GF-D8 (cell line): ENCODE results near the gene POMT1.

Experiments used
- DNase-seq: peaks from one replicate; lab custom pipeline; 2025; lab: John Stamatoyannopoulos, UW

POMT1 gene

DNA sequence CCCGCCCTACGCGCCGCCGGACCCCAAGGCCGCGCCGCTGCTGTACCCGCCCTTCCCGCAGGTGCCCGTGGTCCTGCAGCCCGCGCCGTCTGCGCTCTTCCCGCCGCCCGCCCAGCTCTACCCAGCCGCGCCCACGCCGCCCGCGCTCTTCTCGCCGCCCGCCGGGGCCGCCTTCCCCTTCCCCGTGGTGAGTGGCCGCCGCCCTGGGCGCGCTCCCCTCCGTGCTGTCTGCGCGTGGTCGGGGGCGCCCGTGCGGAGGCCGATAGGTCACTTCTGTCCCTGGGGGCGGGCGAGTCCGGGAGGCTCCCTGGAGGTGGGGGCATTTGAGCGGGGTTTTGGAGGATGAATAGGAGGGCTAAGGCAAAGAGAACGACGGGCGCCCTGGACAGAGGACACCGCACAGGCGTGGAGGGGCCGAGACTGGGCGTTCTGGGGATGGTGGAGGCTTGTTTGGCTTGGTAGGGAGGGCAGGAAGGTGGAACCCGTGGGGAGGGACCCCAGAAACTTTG is 52.2 kb downstream of the POMT1 start:
- no peak for DNase-seq

DNA sequence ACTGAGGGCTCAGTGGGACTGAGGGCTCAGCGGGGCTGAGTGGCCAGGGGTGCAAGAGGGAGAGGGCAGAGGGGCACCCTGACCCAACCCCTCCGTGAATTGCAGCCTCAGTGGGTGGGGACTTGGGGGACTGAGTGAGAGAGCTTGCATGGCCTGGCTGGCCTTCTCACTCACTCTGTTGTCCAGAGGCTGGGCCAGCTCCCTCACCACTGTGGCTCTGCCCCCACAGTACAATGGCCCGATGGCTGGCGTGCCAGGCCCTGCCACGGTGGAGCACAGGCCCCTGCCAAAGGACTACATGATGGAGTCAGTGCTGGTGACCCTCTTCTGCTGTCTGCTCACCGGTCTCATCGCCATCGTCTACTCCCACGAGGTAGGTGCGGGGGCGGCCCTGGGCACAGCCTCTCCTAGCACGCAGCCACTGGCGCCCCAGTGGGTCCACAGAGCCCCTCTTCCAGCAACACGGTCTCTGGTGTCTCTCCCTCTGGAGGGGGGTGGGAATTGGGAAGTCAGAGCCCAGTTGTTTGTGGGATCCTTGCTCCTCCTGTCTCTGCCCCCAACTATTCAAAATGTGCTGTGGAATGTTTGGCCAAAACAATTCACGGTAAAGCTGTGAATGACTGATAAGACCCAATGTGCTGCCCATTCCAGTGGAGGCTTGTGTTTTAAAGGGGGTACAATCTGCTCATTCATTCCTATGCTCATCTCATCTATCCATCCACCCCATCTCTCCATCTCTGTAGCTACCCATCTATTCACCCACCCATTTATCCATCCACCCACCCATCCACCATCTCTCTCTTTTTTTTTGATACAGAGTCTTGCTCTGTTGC is 53.3 kb downstream of the POMT1 start:
- DNase-seq: no peak

DNA sequence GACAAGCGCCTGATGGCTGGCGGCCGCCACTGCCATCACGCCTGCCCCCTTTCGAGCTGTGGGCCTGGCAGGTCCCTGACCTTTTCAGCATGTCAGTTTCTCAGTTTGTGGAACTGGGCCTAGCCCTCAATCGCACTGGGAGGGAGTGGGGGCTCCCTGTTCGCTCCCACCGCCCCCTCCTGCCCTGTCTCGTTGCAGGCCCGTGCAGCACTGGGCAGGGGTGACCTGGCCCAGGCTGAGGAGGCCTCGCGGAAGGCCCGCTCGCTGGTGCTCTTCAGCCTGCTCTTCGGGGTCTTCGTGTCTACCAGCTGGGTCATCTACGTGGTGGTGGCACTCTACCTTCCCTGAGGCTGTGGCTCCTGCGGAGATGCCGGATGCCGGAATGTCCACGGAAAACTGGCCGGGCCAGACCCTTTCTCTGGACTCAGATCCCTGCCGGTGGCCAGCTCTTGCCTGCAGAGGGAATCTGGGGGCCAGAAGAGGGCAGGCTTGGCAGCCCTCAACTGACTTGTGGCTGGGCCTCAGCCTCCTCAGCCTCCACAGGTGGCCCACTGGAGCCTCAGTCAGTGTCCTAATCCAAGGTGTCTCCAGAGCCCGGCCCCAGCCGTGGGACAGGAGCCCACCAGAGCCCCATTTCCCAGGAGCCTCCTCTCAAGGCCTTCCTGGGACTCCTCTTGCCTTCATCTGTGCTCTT is 55.3 kb downstream of the POMT1 start:
- DNase-seq: no peak

DNA sequence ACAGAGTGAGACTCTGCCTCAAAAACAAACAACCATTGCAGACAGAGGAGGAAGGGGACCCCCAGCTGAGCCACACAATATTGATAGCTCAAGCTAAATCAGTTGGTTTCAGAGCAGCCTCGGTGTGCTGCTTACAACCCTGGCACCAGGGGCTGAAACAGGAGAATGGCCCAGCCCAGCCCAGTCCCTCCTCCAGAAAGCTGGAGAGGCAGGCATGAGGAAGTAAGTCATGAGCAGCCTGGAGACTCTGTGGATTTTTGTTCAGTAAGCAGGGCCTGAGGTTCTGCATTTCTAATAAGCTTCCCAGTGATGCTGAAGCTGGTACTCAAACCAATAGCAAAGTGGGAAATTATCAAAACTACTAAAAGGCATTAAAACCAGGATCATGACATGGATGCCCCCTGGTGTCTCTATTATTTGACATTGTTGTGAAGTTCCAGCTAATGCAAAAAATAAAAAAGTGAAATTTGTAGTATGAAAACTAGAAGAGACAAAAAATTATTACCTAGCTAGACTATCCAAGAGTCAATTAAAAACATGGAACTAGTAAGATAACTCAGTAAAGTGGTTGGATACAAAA is 56.8 kb downstream of the POMT1 start:
- DNase-seq: no peak

DNA sequence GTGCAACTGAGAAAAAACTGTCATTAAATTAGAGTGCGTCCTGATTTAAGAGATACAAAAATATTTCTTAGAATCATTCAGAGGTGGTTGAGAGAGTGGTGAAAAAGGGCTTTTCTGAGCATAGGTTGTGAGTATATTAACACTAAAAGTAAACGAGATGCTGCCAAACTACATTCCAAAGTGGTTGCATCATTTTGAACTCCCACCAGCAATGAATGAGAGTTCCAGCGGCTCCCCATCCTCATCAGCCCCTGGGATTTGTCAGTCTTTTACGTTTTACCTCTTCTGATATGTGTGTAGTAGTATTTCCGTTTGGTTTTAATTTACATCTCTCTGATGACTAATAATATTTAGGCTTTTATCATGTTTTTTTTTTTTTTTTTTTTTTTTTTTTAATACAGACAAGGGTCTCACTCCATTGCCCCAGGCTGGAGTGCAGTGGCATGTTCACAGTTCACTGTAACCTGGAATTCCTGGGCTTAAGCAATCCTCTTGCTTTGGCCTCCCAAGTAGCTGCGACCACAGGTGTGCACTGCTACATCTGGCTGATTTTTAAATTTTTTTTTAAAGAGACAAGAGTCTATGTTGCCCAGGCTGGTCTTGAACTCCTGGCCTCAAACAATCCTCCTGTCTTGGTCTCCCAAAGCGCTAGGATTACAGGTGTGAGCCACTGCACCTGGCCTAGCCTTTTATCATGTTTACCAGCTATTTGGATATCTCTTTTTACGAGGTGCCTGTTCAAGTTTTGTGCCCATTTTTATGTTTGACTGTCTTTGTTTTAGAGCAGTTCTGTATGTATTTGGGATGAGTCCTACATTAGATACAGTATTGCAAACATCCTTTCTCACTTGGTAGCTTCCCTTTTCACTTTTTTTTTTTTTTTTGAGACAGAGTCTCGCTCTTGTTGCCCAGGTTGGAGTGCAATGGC is 59.6 kb downstream of the POMT1 start:
- DNase-seq: no peak

DNA sequence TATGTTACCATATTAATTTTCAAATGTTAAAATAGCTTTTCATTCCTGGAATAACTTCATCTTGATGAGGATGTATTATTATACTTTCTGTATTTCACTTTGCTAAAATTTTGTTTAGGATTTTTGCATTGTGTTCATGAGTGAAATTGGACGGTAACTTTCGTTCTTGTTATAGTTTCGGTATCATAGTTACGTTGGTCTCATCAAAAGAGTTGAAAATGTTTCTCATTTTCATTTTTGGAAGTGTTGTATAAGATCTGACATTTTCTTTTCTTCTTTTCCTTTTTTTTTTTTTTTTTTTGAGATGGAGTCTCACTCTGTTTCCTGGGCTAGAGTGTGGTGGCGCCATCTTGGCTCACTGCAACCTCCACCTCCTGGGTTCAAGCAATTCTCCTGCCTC is 62.7 kb downstream of the POMT1 start:
- no peak for DNase-seq

DNA sequence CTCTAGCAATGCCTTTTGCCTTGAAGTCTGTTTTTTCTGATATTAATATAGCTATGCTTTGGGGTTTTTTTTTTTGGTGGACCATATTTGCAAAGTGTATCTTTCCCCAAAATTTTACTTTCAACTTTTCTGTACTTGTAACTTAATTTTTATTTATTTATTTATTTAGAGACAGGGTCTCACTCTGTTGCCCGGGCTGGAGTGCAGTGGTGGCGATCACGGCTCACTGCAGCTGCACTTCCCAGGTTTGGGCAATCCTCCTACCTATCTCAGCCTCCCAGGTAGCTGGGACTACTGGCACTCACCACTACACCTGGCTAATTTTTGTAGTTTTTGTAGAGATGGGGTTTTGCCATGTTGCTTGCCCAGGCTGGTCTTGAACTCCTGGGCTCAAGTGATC is 63.4 kb downstream of the POMT1 start:
- DNase-seq: no peak

DNA sequence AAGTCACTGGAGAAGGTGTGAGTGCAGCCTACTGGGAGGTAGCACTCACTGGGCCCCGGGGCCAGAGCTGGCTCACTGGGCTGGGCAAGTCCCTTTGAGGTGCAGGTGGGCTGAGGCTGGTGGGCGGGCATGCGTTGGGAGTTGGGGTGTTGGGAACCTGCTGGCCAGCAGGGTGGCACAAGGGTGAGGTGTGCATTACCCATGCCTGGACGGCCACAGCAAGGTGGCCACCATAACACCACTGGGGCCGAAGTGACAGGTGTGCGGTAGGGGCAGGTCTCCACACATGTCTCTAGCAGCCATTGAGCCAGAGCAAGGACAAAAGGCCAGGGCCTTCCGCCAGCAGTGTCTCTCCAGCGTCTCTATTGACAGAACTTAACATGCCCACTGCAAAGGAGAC is 65.2 kb downstream of the POMT1 start:
- DNase-seq: no peak
